GM12864 (cell line): ENCODE measurements around the gene IP6K1.
"Not testable (repeated sequence)": the region's sequence is repeated elsewhere in the genome, so short reads cannot be mapped to it uniquely, and the experiment has no call there.

ENCODE experiments used
- DNase-seq: peaks from one replicate; pipeline ENCODE4 v3.0.0-alpha.2; 2011; ENCODE audit warnings: low read depth
- H3K4me3 ChIP-seq: 2 replicates; pipeline ENCODE4 v1.5.1; 2011; ENCODE audit warnings: mild to moderate bottlenecking, low read depth, low read length, control low read depth
- CTCF ChIP-seq: IDR thresholded peaks from 2 replicates; pipeline ENCODE4 v1.5.1; 2011; ENCODE audit warnings: low read depth, mild to moderate bottlenecking, moderate library complexity, low read length, control low read depth, inconsistent platforms; ENCODE audit errors: missing control alignments

IP6K1 gene

GRCh38 chr3:49700453-49701128 is 85.8 kb downstream of the IP6K1 start:
- no peak for TF ChIP-seq CTCF
- no peak overlapping the region for H3K4me3 ChIP-seq
- DNase-seq = no peak

GRCh38 chr3:49700014-49700413 is 86.3 kb downstream of the IP6K1 start:
- TF ChIP-seq CTCF = no peak
- DNase-seq = no peak
- no peak overlapping the region for H3K4me3 ChIP-seq

GRCh38 chr3:49699281-49699979 is 86.9 kb downstream of the IP6K1 start:
- no peak for TF ChIP-seq CTCF
- H3K4me3 ChIP-seq = no peak overlapping the region
- DNase-seq = no peak

GRCh38 chr3:49695350-49696015 is 90.9 kb downstream of the IP6K1 start:
- not testable (repeated sequence) for H3K4me3 ChIP-seq, DNase-seq

- not testable (repeated sequence) for DNase-seq, H3K4me3 ChIP-seq
Observed at GRCh38 chr3:49694409-49695070, 91.8 kb downstream of the IP6K1 start.

GRCh38 chr3:49691481-49691880 is 94.9 kb downstream of the IP6K1 start:
- not testable (repeated sequence) for H3K4me3 ChIP-seq

GRCh38 chr3:49690856-49691255 is 95.5 kb downstream of the IP6K1 start:
- DNase-seq, H3K4me3 ChIP-seq: not testable (repeated sequence)

More at GRCh38 chr3:49691481-49691880, 94.9 kb downstream of the IP6K1 start:
- not testable (repeated sequence) for DNase-seq

- not testable (repeated sequence) for DNase-seq
- peak overlapping the region; percentile 86 for H3K4me3 ChIP-seq
Observed at GRCh38 chr3:49689908-49690624, 96.3 kb downstream of the IP6K1 start.
